ENCODE results near the gene RALGAPA2.

GRCh38 chr20:20747298-20747697 lies 34.9 kb upstream of the RALGAPA2 start:
- TF ChIP-seq CTCF (IDR thresholded peaks at IDR 0.05): no peak
- no peak for TF ChIP-seq EP300 (IDR thresholded peaks at IDR 0.05; ENCODE audit: borderline replicate concordance in 1 of 2, low read depth in 1 of 2, low read length in 1 of 2)
